Large intestine (tissue), 3 donors: ENCODE data around the gene CELSR1. TPM values are rescaled to one million over a fixed set of nuclear protein-coding genes. Genes with fewer than 3 reads are reported as not detected.
A peak's percentile ranks its signal among the peaks of the same experiment; 100 is the strongest.

Experiments used
- DNase-seq, 2 donors: peaks; one replicate each; pipeline versions ENCODE4 v3.0.0 to v3.0.0-alpha.2; 2013
- H3K27ac ChIP-seq: one replicate; pipeline ENCODE4 v1.5.1; 2013; ENCODE audit warnings: low read length
- H3K27me3 ChIP-seq: 2 replicates; pipeline ENCODE4 v1.6.1; 2013; ENCODE audit warnings: low read length; ENCODE audit not compliant: control insufficient read depth, insufficient read depth
- H3K36me3 ChIP-seq: 2 replicates; pipeline ENCODE4 v1.6.1; 2013; ENCODE audit warnings: low read length; ENCODE audit not compliant: control insufficient read depth, insufficient read depth
- H3K4me1 ChIP-seq: one replicate; pipeline ENCODE4 v1.6.1; 2013; ENCODE audit warnings: low read length; ENCODE audit not compliant: control insufficient read depth, insufficient read depth
- H3K4me3 ChIP-seq: one replicate; pipeline ENCODE4 v1.5.1; 2013; ENCODE audit warnings: low read length
- H3K9me3 ChIP-seq: one replicate; pipeline ENCODE4 v1.6.1; 2013; ENCODE audit warnings: mild to moderate bottlenecking, low read depth, low read length, moderate library complexity; ENCODE audit not compliant: control insufficient read depth
- WGBS: methylation state at CpG from one replicate; pipeline ENCODE4 v1.1.5; 2013; ENCODE audit warnings: low lambda C conversion rate; ENCODE audit not compliant: insufficient coverage; 5-methylcytosine and 5-hydroxymethylcytosine counted together
- polyA plus RNA-seq: library from polyadenylated mRNA; unstranded; fragments of 120-200 nt; gene quantifications from one replicate; pipeline ENCODE4 v1.2.1, GENCODE V29; 2013

The CELSR1 gene
- polyA plus RNA-seq, 1 donor: 5.9 TPM

- H3K4me1 ChIP-seq: peaks cover 80% of the 10 kb centered on the region
- no CpG with 5 or more reads among the region's 13 CpGs for whole genome bisulfite sequencing
- DNase-seq: no peak
- no peak overlapping the region for H3K4me3 ChIP-seq
- peak overlapping the region; percentile 96 for H3K27ac ChIP-seq
- H3K27me3 ChIP-seq: no peaks in the 10 kb centered on the region
- peaks cover 3% of the 10 kb centered on the region for H3K9me3 ChIP-seq
- peaks cover 2% of the 10 kb centered on the region for H3K36me3 ChIP-seq
These were observed 43.6 kb upstream of the CELSR1 start for GRCh38 chr22:46580940-46581537.

- Histone ChIP-seq H3K4me3 (peak overlapping the region; percentile 8), H3K4me1 (peaks cover 83% of the 10 kb centered on the region)
These were observed 42.5 kb upstream of the CELSR1 start for GRCh38 chr22:46579751-46580449.

GRCh38 chr22:46578824-46579561 is 41.6 kb upstream of the CELSR1 start:
- Histone ChIP-seq H3K4me3 (peak overlapping the region; percentile 75), H3K27me3 (no peaks in the 10 kb centered on the region), H3K36me3 (no peaks in the 10 kb centered on the region), H3K9me3 (no peaks in the 10 kb centered on the region), H3K27ac (peak overlapping the region; percentile 96), H3K4me1 (peaks cover 82% of the 10 kb centered on the region)
- DNase-seq: peak in 1 of 2 donors; percentile 80
- WGBS: no CpG with 5 or more reads among the region's 15 CpGs

More at GRCh38 chr22:46579751-46580449, 42.5 kb upstream of the CELSR1 start:
- DNase-seq: no peak
- Histone ChIP-seq H3K27me3 (no peaks in the 10 kb centered on the region), H3K36me3 (no peaks in the 10 kb centered on the region), H3K27ac (peak overlapping the region; percentile 96), H3K9me3 (peaks cover 3% of the 10 kb centered on the region)
- WGBS: no CpG with 5 or more reads among the region's 14 CpGs

GRCh38 chr22:46578251-46578823 is 40.9 kb upstream of the CELSR1 start:
- peak overlapping the region; percentile 96 for H3K27ac ChIP-seq
- WGBS: no CpG with 5 or more reads among the region's 9 CpGs
- no peaks in the 10 kb centered on the region for H3K27me3 ChIP-seq
- peak in 1 of 2 donors; percentile 39 for DNase-seq
- peak overlapping the region; percentile 75 for H3K4me3 ChIP-seq
- H3K36me3 ChIP-seq: no peaks in the 10 kb centered on the region
- peaks cover 76% of the 10 kb centered on the region for H3K4me1 ChIP-seq
- H3K9me3 ChIP-seq: no peaks in the 10 kb centered on the region

- Histone ChIP-seq H3K27ac (peak overlapping the region; percentile 96), H3K4me1 (peaks cover 69% of the 10 kb centered on the region), H3K27me3 (no peaks in the 10 kb centered on the region), H3K36me3 (no peaks in the 10 kb centered on the region), H3K4me3 (peak overlapping the region; percentile 75), H3K9me3 (no peaks in the 10 kb centered on the region)
- WGBS: no CpG with 5 or more reads among the region's 65 CpGs
- peak in 1 of 2 donors; percentile 53 for DNase-seq
These were observed 40.2 kb upstream of the CELSR1 start for GRCh38 chr22:46577368-46578249.

GRCh38 chr22:46576556-46577367 is 39.3 kb upstream of the CELSR1 start:
- no peaks in the 10 kb centered on the region for H3K36me3 ChIP-seq
- peak in 1 of 2 donors; percentile 64 for DNase-seq
- no peaks in the 10 kb centered on the region for H3K27me3 ChIP-seq
- H3K9me3 ChIP-seq: peaks cover 5% of the 10 kb centered on the region
- peak overlapping the region; percentile 66 for H3K27ac ChIP-seq
- H3K4me1 ChIP-seq: peaks cover 61% of the 10 kb centered on the region
- no CpG with 5 or more reads among the region's 142 CpGs for WGBS
- H3K4me3 ChIP-seq: peak overlapping the region; percentile 75

- peak in 1 of 2 donors; percentile 79 for DNase-seq
- Histone ChIP-seq H3K4me1 (peaks cover 53% of the 10 kb centered on the region), H3K4me3 (peak overlapping the region; percentile 25)
These were observed 38.6 kb upstream of the CELSR1 start for GRCh38 chr22:46575911-46576555.

GRCh38 chr22:46574993-46575910 is 37.8 kb upstream of the CELSR1 start:
- H3K4me1 ChIP-seq: peaks cover 47% of the 10 kb centered on the region
- no peak overlapping the region for H3K4me3 ChIP-seq
- no peaks in the 10 kb centered on the region for H3K27me3 ChIP-seq
- no CpG with 5 or more reads among the region's 19 CpGs for WGBS
- H3K27ac ChIP-seq: peak overlapping the region; percentile 66
- H3K36me3 ChIP-seq: no peaks in the 10 kb centered on the region
- DNase-seq: peak in 1 of 2 donors; percentile 69
- H3K9me3 ChIP-seq: peaks cover 11% of the 10 kb centered on the region

More at GRCh38 chr22:46575911-46576555, 38.6 kb upstream of the CELSR1 start:
- no peaks in the 10 kb centered on the region for H3K27me3 ChIP-seq
- peak overlapping the region; percentile 66 for H3K27ac ChIP-seq
- no peaks in the 10 kb centered on the region for H3K36me3 ChIP-seq
- WGBS: no CpG with 5 or more reads among the region's 10 CpGs
- H3K9me3 ChIP-seq: peaks cover 6% of the 10 kb centered on the region
